Panc1 (cell line): ENCODE measurements around the gene CRY2.

Experiments
- CTCF ChIP-seq: fragments of 450-650 bp; IDR thresholded peaks from 2 replicates; pipeline ENCODE4 v1.5.1; 2017; ENCODE audit warnings: mild to moderate bottlenecking
- POLR2AphosphoS5 ChIP-seq: IDR thresholded peaks from 2 replicates; pipeline ENCODE4 v1.6.1; 2012; ENCODE audit warnings: mild to moderate bottlenecking, low read depth, low read length, moderate library complexity
- REST ChIP-seq, 2 experiments: IDR thresholded peaks; 2 replicates each; pipeline ENCODE4 v1.6.1; 2011 to 2012; ENCODE audit warnings: low read depth in 2 of 2, control low read depth in 1 of 2, low read length in 1 of 2, mild to moderate bottlenecking in 1 of 2, moderate library complexity in 1 of 2; ENCODE audit not compliant: insufficient read depth in 1 of 2
- SIN3A ChIP-seq: IDR thresholded peaks from 2 replicates; pipeline ENCODE4 v1.6.1; 2012; ENCODE audit warnings: low read depth, mild to moderate bottlenecking, low read length, moderate library complexity, borderline replicate concordance; ENCODE audit not compliant: insufficient read depth

GRCh38 chr11:45886816-45887520, 39.7 kb downstream of the CRY2 start:
- no peak for TF ChIP-seq CTCF
- no peak for TF ChIP-seq REST (IDR thresholded peaks at IDR 0.05; ENCODE audit: insufficient read depth in 1 of 2, low read depth in 2 of 2, low read length in 1 of 2)
- no peak for TF ChIP-seq POLR2AphosphoS5
- no peak for TF ChIP-seq SIN3A
